Adipose tissue (tissue), 3 donors: ENCODE results near the gene RRAGC. TPM values are rescaled to one million over a fixed set of nuclear protein-coding genes. Genes with fewer than 3 reads are reported as not detected.

Source experiments
- H3K27ac ChIP-seq: one replicate; pipeline ENCODE4 v1.5.1; 2013; ENCODE audit warnings: low read depth, low read length
- WGBS, 3 donors: extraction: QIAGEN DNeasy Blood & Tissue Kit; methylation state at CpG; one replicate each; pipeline ENCODE4 v1.1.7; 2013; 5-methylcytosine and 5-hydroxymethylcytosine counted together
- polyA plus RNA-seq, 3 donors: library from polyadenylated mRNA; stranded (reverse); fragments of 200-250 nt; gene quantifications; one replicate each; pipeline ENCODE4 v1.2.3, GENCODE V29; 2013
- donor health status: healthy with polysubstance abuse.
- donor health status: Bipolar disorder and iron deficiency.
- donor health status: healthy.

RRAGC gene
- polyA plus RNA-seq, 3 donors: 9.0 to 49.6 (median 27.0) TPM

DNA sequence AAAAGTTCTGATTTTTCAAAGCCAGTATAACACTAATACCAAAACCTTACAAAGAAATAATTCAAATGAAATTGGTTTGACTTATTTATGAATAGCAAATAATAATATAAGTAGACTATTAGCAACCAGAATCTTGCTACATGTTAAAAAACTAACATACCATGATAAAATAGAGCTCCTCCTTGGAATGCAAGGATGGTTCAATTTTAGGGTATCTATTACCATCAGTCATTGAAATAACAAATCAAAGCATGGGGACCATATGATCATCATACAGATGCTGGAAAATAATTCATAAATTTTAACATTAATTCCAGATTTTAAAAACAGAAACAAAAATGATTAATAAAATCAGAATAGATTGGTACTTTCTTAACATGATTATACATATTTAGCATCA lies 66.3 kb downstream of the RRAGC start:
- no peak overlapping the region for H3K27ac ChIP-seq

GRCh38 chr1:38791892-38792291 lies 67.7 kb downstream of the RRAGC start:
- H3K27ac ChIP-seq: no peak overlapping the region
- WGBS, 3 donors: 31 to 62% (median 54%) methylated on average over 1 of the region's 1 CpG

DNA sequence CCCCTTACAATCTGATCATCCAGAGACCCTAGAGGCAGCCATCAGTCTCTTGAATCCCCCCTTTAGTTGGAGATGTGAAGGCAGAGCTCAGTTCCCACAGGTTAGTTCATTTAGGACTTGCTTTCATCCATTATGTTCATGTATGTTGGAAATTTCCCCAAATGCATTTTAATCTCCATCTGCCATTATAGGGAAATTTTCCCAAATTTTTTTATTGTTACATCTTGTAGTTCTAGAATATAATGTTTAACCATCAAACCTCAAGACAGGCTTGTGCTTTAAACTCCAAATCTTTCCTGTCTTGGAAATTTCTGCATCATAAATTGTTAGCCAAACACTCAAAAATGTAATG lies 68.4 kb downstream of the RRAGC start:
- no peak overlapping the region for H3K27ac ChIP-seq

GRCh38 chr1:38790422-38791163 lies 69.0 kb downstream of the RRAGC start:
- 72 to 90% (median 87%) methylated on average over 6 of the region's 6 CpGs for WGBS, 3 donors

DNA sequence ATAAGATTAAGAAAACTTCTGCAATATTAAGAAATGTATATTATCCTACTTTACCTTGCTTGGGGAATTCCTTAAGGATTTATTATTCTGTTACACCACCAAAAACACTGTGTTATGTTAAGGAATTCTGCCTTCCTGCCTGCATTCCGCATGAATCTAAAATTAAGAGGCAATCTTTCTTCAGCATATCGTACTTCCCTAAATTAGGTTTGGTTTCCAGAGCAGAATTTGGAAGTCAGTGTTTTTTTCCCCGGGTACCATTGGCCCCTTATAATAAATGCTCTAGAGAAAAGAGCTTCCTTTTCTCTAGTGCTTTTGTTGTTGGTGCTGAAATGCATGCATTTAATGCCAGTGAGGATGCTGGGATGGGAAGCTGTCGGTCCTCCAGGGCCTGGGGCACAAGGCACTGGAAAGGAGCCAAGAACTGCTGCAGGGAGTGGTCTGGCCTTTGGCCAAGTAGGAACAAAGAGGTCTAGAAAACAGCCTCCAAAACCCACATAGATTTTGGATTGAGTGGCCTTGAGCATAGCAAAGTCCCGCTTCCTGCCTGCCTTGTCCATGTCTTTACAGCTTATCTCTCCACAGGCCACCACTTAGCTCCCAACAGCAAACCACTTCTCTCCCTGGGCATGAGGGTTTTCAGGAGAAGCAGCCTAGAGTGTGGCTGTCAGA lies 69.9 kb downstream of the RRAGC start:
- 23 to 44% (median 34%) methylated on average over 5 of the region's 5 CpGs for WGBS, 3 donors
- no peak overlapping the region for H3K27ac ChIP-seq

More at GRCh38 chr1:38790422-38791163, 69.0 kb downstream of the RRAGC start:
- no peak overlapping the region for H3K27ac ChIP-seq

GRCh38 chr1:38788341-38789336 lies 70.9 kb downstream of the RRAGC start:
- 37 to 51% (median 50%) methylated on average over 15 of the region's 15 CpGs for WGBS, 3 donors
- H3K27ac ChIP-seq: no peak overlapping the region

Other genes starting within 250 kb of the RRAGC start
- 10 to 100 TPM; 10.2 to 13.0 (median 11.7) TPM for gene MYCBP, start 13.6 kb upstream of the RRAGC start, polyA plus RNA-seq
- gene GJA9, start 21.8 kb upstream of the RRAGC start, polyA plus RNA-seq: under 1 TPM in 1 of 3 donors, not detected in 2; 0.04 TPM
- 1 to 10 TPM in 1 of 3 donors, under 1 TPM in 2; 0.34 to 2.3 (median 0.47) TPM for gene RHBDL2, start 82.1 kb upstream of the RRAGC start, polyA plus RNA-seq
- 10 to 100 TPM in 2 of 3 donors, 1 to 10 TPM in 1; 9.5 to 47.0 (median 45.8) TPM for gene AKIRIN1, start 131.5 kb upstream of the RRAGC start, polyA plus RNA-seq
- gene NDUFS5, start 166.6 kb upstream of the RRAGC start, polyA plus RNA-seq: 100 to 1,000 TPM; 285 to 896 (median 625) TPM